K562 (cell line): ENCODE results near the gene APC2. TPM values are rescaled to one million over a fixed set of nuclear protein-coding genes. Genes with fewer than 3 reads are reported as not detected.

Experiments
- E2F1 ChIP-seq: sonication (generic); formaldehyde crosslinking; IDR thresholded peaks from 2 replicates; pipeline ENCODE4 v1.8.1; 2023; ENCODE audit warnings: mild to moderate bottlenecking, missing genetic modification reagents, moderate library complexity
- FUS ChIP-seq: fragments of 200-400 bp; formaldehyde crosslinking; optimal IDR thresholded peaks from 2 replicates; pipeline ENCODE3; 2017; ENCODE audit warnings: low read depth, low read length
- HMG20B ChIP-seq: fragments of 250-450 bp; sonication (Bioruptor Pico); IDR thresholded peaks from 2 replicates; pipeline ENCODE4 v1.5.0; 2021; ENCODE audit warnings: mild to moderate bottlenecking
- NCOR1 ChIP-seq: fragments of 450-650 bp; IDR thresholded peaks from 2 replicates; pipeline ENCODE4 v1.6.1; 2016; ENCODE audit warnings: mild to moderate bottlenecking, moderate library complexity
- NR2C1 ChIP-seq, 2 experiments: fragments of 450-650 bp; IDR thresholded peaks; 2 replicates each; pipeline ENCODE4 v1.6.1; 2017; ENCODE audit warnings: mild to moderate bottlenecking in 2 of 2, antibody characterized with exemption in 1 of 2, inconsistent platforms in 1 of 2, missing compliant biosample characterization in 1 of 2, missing genetic modification characterization in 1 of 2
- SPI1 ChIP-seq: IDR thresholded peaks from 2 replicates; pipeline ENCODE4 v1.6.1; 2011; ENCODE audit warnings: low read depth, low read length, control low read depth, borderline replicate concordance
- ZKSCAN8 ChIP-seq: fragments of 200-800 bp; sonication (Bioruptor generic); IDR thresholded peaks from 2 replicates; pipeline ENCODE4 v1.6.1; 2016; ENCODE audit warnings: missing genetic modification characterization, missing compliant biosample characterization
- ZNF197 ChIP-seq: fragments of 200-800 bp; sonication (Bioruptor generic); IDR thresholded peaks from 2 replicates; pipeline ENCODE4 v1.6.1; 2016; ENCODE audit warnings: low read depth, missing genetic modification characterization, missing compliant biosample characterization
- ZNF764 ChIP-seq: fragments of 250-450 bp; sonication (Bioruptor Pico); IDR thresholded peaks from 2 replicates; pipeline ENCODE4 v1.4.0; 2020; ENCODE audit warnings: low read depth, mild to moderate bottlenecking, moderate library complexity
- polyA plus RNA-seq, 8 experiments: library from polyadenylated mRNA; depleted of rRNA in 4 of 8; stranded (reverse) in 5 of 8; unstranded in 3 of 8; fragments of >200 nt; fragmentation: Nextera tagmentation in 2 of 8; fragmentation: Illumina TruSeq in 1 of 8; extraction: Ambion mirVana in 2 of 8; extraction: Trizol in 1 of 8; gene quantifications; 2 replicates each; pipeline versions ENCODE4 v1.2.1 to v1.2.3, GENCODE V29; 2011 to 2014; ENCODE audit warnings: inconsistent platforms in 1 of 8, missing spikeins in 1 of 8
- total RNA-seq, 7 experiments: library from RNA; depleted of rRNA in 6 of 7; stranded (reverse); fragments of >200 nt in 6 of 7; fragmentation: Illumina TruSeq in 2 of 7; extraction: Trizol in 2 of 7; gene quantifications; 2 replicates each; pipeline versions ENCODE4 v1.2.1 to v1.2.3, GENCODE V29; 2011 to 2021; ENCODE audit warnings: low replicate concordance in 1 of 7
- TF ChIP-seq, protein P1 (sequence below): sonication (generic); formaldehyde crosslinking; IDR thresholded peaks from 2 replicates; pipeline ENCODE4 v1.8.0; 2023; ENCODE audit warnings: mild to moderate bottlenecking, missing genetic modification reagents

APC2 gene
- total and polyA plus RNA-seq, 9 of the 15 experiments (the other 6 are each of a cell fraction or from before 2014, with no cell fraction given) = 0.01 to 0.40 (median 0.05) TPM; not detected in 3

DNA sequence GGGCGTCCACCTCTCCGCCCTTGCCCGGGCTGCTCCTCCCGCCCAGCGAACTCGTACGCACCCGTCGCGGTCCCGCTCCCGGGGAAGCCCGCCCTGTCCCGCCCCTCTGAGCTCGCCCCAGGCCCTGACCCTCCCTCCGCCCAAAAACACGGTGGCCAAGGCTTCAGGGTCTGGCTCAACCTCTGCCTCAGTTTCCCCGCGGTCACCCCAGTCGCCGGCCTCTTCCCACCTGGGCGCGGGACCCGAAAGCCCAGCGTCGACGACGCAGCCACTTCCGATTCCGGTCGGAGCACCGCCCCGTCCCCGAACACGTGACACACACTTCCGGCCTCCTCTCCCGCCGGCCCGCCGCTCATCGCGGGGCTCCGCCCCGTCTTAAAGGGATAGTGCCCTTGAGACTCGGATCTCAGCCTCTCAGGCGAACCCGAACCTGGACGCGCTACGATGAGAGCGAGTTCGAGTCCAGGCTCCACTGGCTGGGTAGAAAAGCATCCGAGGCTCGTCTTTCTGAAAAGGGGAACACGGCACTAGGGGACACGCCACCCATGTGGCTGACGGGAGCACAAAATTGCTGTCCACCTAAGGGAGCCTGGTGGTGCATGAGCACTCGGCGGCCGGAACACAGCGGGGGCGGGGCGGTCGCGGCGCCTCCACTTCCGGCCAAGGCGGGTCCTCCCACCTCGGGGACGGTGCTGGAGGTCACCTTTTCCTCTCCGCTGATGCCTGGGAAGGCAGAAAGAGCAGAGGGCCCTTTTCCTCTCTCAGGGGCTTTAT, 29.2 kb downstream of the APC2 start, which contains the start of gene C19orf25 (continued):
- TF ChIP-seq, protein P1, sequence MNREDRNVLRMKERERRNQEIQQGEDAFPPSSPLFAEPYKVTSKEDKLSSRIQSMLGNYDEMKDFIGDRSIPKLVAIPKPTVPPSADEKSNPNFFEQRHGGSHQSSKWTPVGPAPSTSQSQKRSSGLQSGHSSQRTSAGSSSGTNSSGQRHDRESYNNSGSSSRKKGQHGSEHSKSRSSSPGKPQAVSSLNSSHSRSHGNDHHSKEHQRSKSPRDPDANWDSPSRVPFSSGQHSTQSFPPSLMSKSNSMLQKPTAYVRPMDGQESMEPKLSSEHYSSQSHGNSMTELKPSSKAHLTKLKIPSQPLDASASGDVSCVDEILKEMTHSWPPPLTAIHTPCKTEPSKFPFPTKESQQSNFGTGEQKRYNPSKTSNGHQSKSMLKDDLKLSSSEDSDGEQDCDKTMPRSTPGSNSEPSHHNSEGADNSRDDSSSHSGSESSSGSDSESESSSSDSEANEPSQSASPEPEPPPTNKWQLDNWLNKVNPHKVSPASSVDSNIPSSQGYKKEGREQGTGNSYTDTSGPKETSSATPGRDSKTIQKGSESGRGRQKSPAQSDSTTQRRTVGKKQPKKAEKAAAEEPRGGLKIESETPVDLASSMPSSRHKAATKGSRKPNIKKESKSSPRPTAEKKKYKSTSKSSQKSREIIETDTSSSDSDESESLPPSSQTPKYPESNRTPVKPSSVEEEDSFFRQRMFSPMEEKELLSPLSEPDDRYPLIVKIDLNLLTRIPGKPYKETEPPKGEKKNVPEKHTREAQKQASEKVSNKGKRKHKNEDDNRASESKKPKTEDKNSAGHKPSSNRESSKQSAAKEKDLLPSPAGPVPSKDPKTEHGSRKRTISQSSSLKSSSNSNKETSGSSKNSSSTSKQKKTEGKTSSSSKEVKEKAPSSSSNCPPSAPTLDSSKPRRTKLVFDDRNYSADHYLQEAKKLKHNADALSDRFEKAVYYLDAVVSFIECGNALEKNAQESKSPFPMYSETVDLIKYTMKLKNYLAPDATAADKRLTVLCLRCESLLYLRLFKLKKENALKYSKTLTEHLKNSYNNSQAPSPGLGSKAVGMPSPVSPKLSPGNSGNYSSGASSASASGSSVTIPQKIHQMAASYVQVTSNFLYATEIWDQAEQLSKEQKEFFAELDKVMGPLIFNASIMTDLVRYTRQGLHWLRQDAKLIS (CRISPR knock-in tag) = no peak
- no peak for TF ChIP-seq ZKSCAN8
- TF ChIP-seq HMG20B (CRISPR knock-in tag) = no peak
- peak; percentile 58; the same call in 1 of the 2 replicates for TF ChIP-seq NCOR1
- no peak for TF ChIP-seq ZNF197 (CRISPR knock-in tag)
- TF ChIP-seq ZNF764 (CRISPR knock-in tag) = peak; percentile 89
- peak; percentile 56; the same call in 1 of the 2 replicates for TF ChIP-seq SPI1
- peak; percentile 61; the same call in 1 of the 2 replicates for TF ChIP-seq E2F1
- TF ChIP-seq NR2C1 (IDR thresholded peaks at IDR 0.05) = peak; percentile 59
- peak; percentile 60 for TF ChIP-seq NR2C1 (tag; IDR thresholded peaks at IDR 0.05)
- no peak for TF ChIP-seq FUS
